PC-3 (cell line): ENCODE data around the gene STAT4. TPM values are rescaled to one million over a fixed set of nuclear protein-coding genes. Genes with fewer than 3 reads are reported as not detected.

Experiments used
- ATAC-seq: fragments of 200-7000 bp; cut with Tn5 transposase; 2 replicates; pipeline ENCODE4 v1.9.1; 2020; ENCODE audit warnings: mild to moderate bottlenecking, moderate library complexity
- BruUV-seq: library from RNA; stranded (reverse); fragments of 400-500 nt; replicated peaks from 2 replicates; lab custom pipeline; 2021; lab: Mats Ljungman, UMichigan
- CTCF ChIA-PET: fragments of 300-600 bp; sonication (Branson Sonifier 250); formaldehyde crosslinking; loops from one replicate; lab custom pipeline; 2022; ENCODE audit warnings: antibody characterized with exemption; lab: Charles Lee
- POLR2A ChIA-PET: fragments of 300-600 bp; sonication (Branson Sonifier 250); formaldehyde crosslinking; loops from one replicate; lab custom pipeline; 2022; ENCODE audit warnings: antibody characterized with exemption; ENCODE audit not compliant: unreplicated experiment; lab: Charles Lee
- DNase-seq: peaks from one replicate; pipeline ENCODE4 v3.0.0-alpha.2; 2015
- H2AFZ ChIP-seq: fragments of 300-600 bp; sonication (generic); 2 replicates; pipeline ENCODE4 v1.6.0; 2016; ENCODE audit warnings: antibody characterized with exemption, low read length
- H3F3A ChIP-seq: fragments of 300-600 bp; sonication (generic); one replicate; pipeline ENCODE4 v1.6.0; 2017; ENCODE audit warnings: antibody characterized with exemption, low read length, control low read depth, mild to moderate bottlenecking; ENCODE audit not compliant: unreplicated experiment
- H3K27ac ChIP-seq: fragments of 300-600 bp; sonication (generic); 2 replicates; pipeline ENCODE4 v1.5.1; 2016; ENCODE audit warnings: mild to moderate bottlenecking, low read length
- H3K27me3 ChIP-seq: fragments of 300-600 bp; sonication (generic); 2 replicates; pipeline ENCODE4 v1.6.1; 2016; ENCODE audit warnings: low read length, mixed read lengths
- H3K36me3 ChIP-seq: fragments of 300-600 bp; sonication (generic); 2 replicates; pipeline ENCODE4 v1.6.1; 2016; ENCODE audit warnings: low read depth, mixed run types, low read length, mixed read lengths
- H3K4me1 ChIP-seq: fragments of 300-600 bp; sonication (generic); 2 replicates; pipeline ENCODE4 v1.5.1; 2016; ENCODE audit warnings: low read length; ENCODE audit not compliant: insufficient read depth
- H3K4me2 ChIP-seq: fragments of 300-600 bp; sonication (generic); 2 replicates; pipeline ENCODE4 v1.6.0; 2016; ENCODE audit warnings: low read length
- H3K4me3 ChIP-seq: fragments of 300-600 bp; sonication (generic); 2 replicates; pipeline ENCODE4 v1.5.1; 2016; ENCODE audit warnings: mild to moderate bottlenecking, low read length, mixed read lengths
- H3K79me2 ChIP-seq: fragments of 300-600 bp; sonication (generic); 2 replicates; pipeline ENCODE4 v1.6.1; 2017; ENCODE audit warnings: low read length, mixed read lengths
- H3K9ac ChIP-seq: fragments of 300-600 bp; sonication (generic); 2 replicates; pipeline ENCODE4 v1.6.0; 2016; ENCODE audit warnings: mild to moderate bottlenecking, low read length
- H3K9me2 ChIP-seq: fragments of 300-600 bp; sonication (generic); replicated peaks from 2 replicates; pipeline ENCODE4 v1.6.1; 2016; ENCODE audit warnings: mixed run types, low read length, mixed read lengths
- H3K9me3 ChIP-seq: fragments of 300-600 bp; sonication (generic); 2 replicates; pipeline ENCODE4 v1.6.1; 2016; ENCODE audit warnings: low read length, mixed read lengths
- H4K20me1 ChIP-seq: fragments of 300-600 bp; sonication (generic); 2 replicates; pipeline ENCODE4 v1.6.1; 2016; ENCODE audit warnings: low read length, mixed read lengths
- CTCF ChIP-seq: fragments of 300-600 bp; sonication (generic); conservative IDR thresholded peaks from 2 replicates; pipeline ENCODE4 v1.5.1; 2017; ENCODE audit warnings: antibody characterized with exemption, low read depth, mild to moderate bottlenecking, low read length
- EZH2 ChIP-seq: fragments of 300-600 bp; sonication (generic); IDR thresholded peaks from one replicate; pipeline ENCODE4 v1.6.1; 2017; ENCODE audit warnings: antibody characterized with exemption, mild to moderate bottlenecking, low read length; ENCODE audit not compliant: unreplicated experiment
- EZH2phosphoT487 ChIP-seq: fragments of 300-600 bp; sonication (generic); IDR thresholded peaks from 2 replicates; pipeline ENCODE4 v1.6.1; 2018; ENCODE audit warnings: mild to moderate bottlenecking, antibody characterized with exemption, low read length, borderline replicate concordance
- intact Hi-C: fragments of 100-400 bp; cut with micrococcal nuclease; formaldehyde crosslinking; loops from 2 replicates; pipeline ENCODE4 v1.9.0; 2023
- total RNA-seq: library from RNA; depleted of rRNA; stranded (reverse); fragments of >200 nt; gene quantifications from 2 replicates; pipeline ENCODE4 v1.2.3, GENCODE V29; 2014

Gene STAT4
- total RNA-seq, 1 experiment from 2014 or later, result 1.6 TPM

- ChIA-PET POLR2A (no interaction called here), CTCF (no interaction called here)
- intact Hi-C loops, result no loop called here
- no peak for DNase-seq
- Histone ChIP-seq H3K4me2 (no peak overlapping the region), H3K4me3 (no peak overlapping the region), H3K4me1 (no peaks in the 10 kb centered on the region), H3K9me3 (no peaks in the 10 kb centered on the region), H4K20me1 (no peaks in the 10 kb centered on the region), H3F3A (no peaks in the 10 kb centered on the region), H3K36me3 (peaks cover 73% of the 10 kb centered on the region), H3K27ac (no peak overlapping the region), H3K9me2 (no peaks in the 10 kb centered on the region), H3K9ac (no peak overlapping the region), H2AFZ (no peak overlapping the region), H3K79me2 (no peaks in the 10 kb centered on the region), H3K27me3 (no peaks in the 10 kb centered on the region)
- ATAC-seq, result no peak
- BruUV-seq, result no TSS peak
- no peak for TF ChIP-seq EZH2
- TF ChIP-seq CTCF, result no peak
- no peak for TF ChIP-seq EZH2phosphoT487
These were observed 156.6 kb downstream of the STAT4 start for GRCh38 chr2:190994148-190994547.

- H2AFZ ChIP-seq, result no peak overlapping the region
- no peak overlapping the region for H3K4me2 ChIP-seq
- no peaks in the 10 kb centered on the region for H4K20me1 ChIP-seq
- no peaks in the 10 kb centered on the region for H3K9me3 ChIP-seq
- no peak overlapping the region for H3K4me3 ChIP-seq
- no peak overlapping the region for H3K27ac ChIP-seq
- no peaks in the 10 kb centered on the region for H3F3A ChIP-seq
- intact Hi-C loops, result no loop called here
- no peak for ATAC-seq
- no peaks in the 10 kb centered on the region for H3K9me2 ChIP-seq
- no peaks in the 10 kb centered on the region for H3K27me3 ChIP-seq
- TF ChIP-seq EZH2phosphoT487 (no peak), CTCF (no peak), EZH2 (no peak)
- ChIA-PET POLR2A (no interaction called here), CTCF (no interaction called here)
- no peak for DNase-seq
- H3K79me2 ChIP-seq, result no peaks in the 10 kb centered on the region
- no TSS peak for BruUV-seq
- no peak overlapping the region for H3K9ac ChIP-seq
- H3K36me3 ChIP-seq, result peaks cover 71% of the 10 kb centered on the region
- no peaks in the 10 kb centered on the region for H3K4me1 ChIP-seq
These were observed 157.5 kb downstream of the STAT4 start for GRCh38 chr2:190993292-190993643.

GRCh38 chr2:190990132-190990531, 160.7 kb downstream of the STAT4 start:
- no peaks in the 10 kb centered on the region for H3F3A ChIP-seq
- H2AFZ ChIP-seq, result no peak overlapping the region
- TF ChIP-seq CTCF (no peak), EZH2 (no peak), EZH2phosphoT487 (no peak)
- H3K79me2 ChIP-seq, result no peaks in the 10 kb centered on the region
- no peaks in the 10 kb centered on the region for H3K9me3 ChIP-seq
- H3K4me2 ChIP-seq, result no peak overlapping the region
- no peaks in the 10 kb centered on the region for H4K20me1 ChIP-seq
- no peak overlapping the region for H3K4me3 ChIP-seq
- no peak overlapping the region for H3K27ac ChIP-seq
- no peaks in the 10 kb centered on the region for H3K27me3 ChIP-seq
- peaks cover 3% of the 10 kb centered on the region for H3K4me1 ChIP-seq
- no peak for DNase-seq
- no peak overlapping the region for H3K9ac ChIP-seq
- BruUV-seq, result no TSS peak
- peaks cover 71% of the 10 kb centered on the region for H3K36me3 ChIP-seq
- H3K9me2 ChIP-seq, result no peaks in the 10 kb centered on the region
- CTCF ChIA-PET, result no interaction called here
- intact Hi-C loops, result no loop called here
- POLR2A ChIA-PET, result no interaction called here
- ATAC-seq, result no peak
